RPMI7951 (cell line): ENCODE data around the gene EFS. TPM values are rescaled to one million over a fixed set of nuclear protein-coding genes. Genes with fewer than 3 reads are reported as not detected.
A peak's percentile ranks its signal among the peaks of the same experiment; 100 is the strongest.
"Not testable (repeated sequence)": the region's sequence is repeated elsewhere in the genome, so short reads cannot be mapped to it uniquely, and the experiment has no call there.

ENCODE experiments used
- DNase-seq: peaks from one replicate; pipeline ENCODE4 v3.0.0-alpha.2; 2012; ENCODE audit warnings: low read depth
- total RNA-seq: library from RNA; depleted of rRNA; stranded (reverse); fragments of >200 nt; shearing (Covaris generic); gene quantifications from 2 replicates; pipeline ENCODE4 v1.2.3, GENCODE V29; 2014

The EFS gene
- total RNA-seq, 1 experiment from 2014 or later = 2.8 TPM

DNA sequence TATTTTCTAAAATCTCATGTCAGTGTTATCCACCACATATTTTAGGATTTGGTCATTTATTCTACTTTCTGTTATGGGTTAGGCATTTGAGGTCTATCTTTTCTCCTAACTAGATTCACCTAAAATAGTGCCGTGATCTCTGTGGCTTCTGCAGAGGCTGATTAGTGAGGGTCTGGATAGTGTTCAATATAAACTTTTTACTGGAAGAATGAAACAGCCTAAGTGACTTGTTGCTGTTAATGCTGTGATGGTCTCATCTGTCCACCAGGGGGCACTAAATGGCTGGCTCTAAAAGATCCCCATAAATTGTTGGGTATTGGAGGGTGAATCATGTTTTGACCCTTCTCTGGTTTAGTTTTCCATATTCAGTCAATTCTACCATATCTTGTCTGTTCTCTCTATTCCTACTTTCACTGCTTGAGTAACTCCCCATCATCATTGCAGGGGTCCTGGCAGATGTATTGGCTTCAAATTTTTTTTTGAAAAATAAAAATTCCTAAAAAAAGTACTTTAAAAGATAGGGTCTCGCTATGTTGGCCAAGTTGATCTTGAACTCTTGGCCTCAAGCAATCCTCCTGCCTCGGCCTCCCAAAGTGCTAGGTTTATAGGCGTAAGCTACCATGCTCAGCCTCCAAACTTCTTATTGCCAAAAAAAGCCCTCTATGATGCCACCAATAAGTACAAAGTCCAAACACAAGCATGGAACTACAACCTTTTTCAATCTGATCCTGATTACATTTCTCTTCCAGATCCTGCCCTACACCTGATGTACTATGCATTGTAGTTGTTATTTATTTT, 36.8 kb downstream of the EFS start:
- DNase-seq = peak; percentile 63

- no peak for DNase-seq
Measured at GRCh38 chr14:23326491-23327332, 38.3 kb downstream of the EFS start.

DNA sequence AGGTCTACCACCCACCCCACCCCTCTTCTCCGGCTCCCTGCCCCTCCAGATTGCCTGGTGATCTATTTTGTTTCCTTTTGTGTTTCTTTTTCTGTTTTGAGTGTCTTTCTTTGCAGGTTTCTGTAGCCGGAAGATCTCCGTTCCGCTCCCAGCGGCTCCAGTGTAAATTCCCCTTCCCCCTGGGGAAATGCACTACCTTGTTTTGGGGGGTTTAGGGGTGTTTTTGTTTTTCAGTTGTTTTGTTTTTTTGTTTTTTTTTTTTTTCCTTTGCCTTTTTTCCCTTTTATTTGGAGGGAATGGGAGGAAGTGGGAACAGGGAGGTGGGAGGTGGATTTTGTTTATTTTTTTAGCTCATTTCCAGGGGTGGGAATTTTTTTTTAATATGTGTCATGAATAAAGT, 39.2 kb downstream of the EFS start:
- DNase-seq = not testable (repeated sequence)

DNA sequence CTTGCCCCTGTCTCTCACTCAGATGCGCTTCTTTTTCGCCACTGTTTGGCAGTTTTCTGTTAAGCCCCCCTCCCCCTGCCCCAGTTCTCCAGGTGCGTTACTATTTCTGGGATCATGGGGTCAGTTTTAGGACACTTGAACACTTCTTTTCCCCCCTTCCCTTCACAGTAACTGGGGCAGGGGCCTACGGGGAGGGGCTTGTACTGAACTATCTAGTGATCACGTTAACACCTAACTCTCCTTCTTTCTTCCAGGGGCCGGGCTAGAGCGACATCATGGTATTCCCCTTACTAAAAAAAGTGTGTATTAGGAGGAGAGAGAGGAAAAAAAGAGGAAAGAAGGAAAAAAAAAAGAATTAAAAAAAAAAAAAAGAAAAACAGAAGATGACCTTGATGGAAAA, 40.0 kb downstream of the EFS start:
- no peak for DNase-seq

- no peak for DNase-seq
Measured at GRCh38 chr14:23324455-23324846, 40.5 kb downstream of the EFS start.

- no peak for DNase-seq
Measured at GRCh38 chr14:23323838-23324454, 41.0 kb downstream of the EFS start.

GRCh38 chr14:23322568-23323517, 42.1 kb downstream of the EFS start:
- no peak for DNase-seq

DNA sequence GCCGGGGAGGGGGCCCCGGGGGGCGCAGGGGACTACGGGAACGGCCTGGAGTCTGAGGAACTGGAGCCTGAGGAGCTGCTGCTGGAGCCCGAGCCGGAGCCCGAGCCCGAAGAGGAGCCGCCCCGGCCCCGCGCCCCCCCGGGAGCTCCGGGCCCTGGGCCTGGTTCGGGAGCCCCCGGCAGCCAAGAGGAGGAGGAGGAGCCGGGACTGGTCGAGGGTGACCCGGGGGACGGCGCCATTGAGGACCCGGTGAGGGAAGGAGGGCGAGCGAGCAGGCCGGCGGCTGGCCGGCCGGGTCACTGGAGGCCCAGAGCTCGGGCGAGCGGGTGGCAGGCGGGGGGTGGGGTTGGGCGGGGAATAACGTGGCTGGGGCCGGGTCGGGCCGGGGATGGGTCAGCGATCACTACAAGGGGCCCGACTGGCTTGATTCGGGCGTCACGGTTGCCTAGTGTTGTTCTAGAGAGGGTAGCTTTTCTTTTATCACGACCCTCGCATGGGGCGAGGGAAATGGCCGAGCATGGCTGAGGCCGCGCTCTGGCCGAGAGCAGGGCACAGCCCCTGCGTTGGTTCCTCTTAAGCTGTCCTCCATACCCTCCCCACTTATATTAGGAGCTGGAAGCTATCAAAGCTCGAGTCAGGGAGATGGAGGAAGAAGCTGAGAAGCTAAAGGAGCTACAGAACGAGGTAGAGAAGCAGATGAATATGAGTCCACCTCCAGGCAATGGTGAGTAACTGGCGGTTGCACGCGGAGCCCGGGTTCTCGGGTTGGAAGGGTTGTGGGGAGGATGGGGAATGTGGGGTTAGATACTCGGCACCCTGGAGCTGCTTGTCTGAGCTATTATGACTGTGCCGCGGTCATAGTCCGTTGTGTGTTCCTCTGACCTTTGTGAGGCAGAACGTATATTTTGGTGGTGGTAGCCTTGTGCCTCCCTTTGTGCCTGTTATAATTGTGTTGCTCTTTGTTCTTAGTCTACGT, 43.1 kb downstream of the EFS start:
- peak; percentile 58 for DNase-seq

- DNase-seq = peak; percentile 99
Measured at GRCh38 chr14:23320584-23321571, 44.1 kb downstream of the EFS start, which contains the start of gene PABPN1. Gene PABPN1, plus strand, starts transcription at chr14:23321457. Its CDS starts 13 bp downstream, at chr14:23321470.

DNA sequence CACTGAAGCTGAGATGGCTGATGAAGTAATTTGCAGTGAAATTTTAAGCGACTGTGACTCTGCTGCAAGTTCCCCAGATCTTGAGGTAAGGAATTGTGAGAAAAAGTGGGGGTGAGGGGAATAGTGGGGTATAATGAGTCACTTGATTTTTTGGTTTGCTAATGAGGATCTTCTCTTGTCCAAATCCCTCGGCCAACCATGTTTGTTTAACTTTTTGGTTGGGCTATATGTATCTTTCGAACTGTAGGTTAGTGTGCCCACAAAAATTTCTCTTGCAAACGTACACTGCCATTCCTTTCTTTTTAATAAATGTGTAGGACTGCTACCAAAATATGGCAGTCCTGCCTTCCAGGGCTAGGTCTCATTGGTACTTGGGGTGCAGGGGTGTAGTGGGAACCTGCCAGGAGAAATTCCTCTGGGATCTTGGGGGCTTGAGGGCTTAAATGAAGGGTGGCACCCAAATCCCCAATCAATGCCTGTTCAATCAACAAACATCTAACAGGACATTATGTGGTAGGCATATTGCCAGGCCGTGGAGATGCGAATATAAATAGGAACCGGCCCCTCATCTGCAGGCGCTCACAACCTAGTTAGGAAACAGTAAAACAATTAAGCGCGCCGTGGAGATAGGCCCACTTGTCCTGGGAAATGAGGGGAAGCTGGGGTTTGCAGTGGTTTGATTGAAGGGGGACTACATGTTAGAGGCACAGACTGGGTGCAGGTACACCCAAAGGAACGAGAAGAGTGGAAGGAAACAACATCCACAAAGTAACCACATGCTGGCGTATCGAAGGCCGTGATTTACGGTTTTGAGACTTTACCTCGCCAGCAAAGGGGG, 45.0 kb downstream of the EFS start:
- no peak for DNase-seq

DNA sequence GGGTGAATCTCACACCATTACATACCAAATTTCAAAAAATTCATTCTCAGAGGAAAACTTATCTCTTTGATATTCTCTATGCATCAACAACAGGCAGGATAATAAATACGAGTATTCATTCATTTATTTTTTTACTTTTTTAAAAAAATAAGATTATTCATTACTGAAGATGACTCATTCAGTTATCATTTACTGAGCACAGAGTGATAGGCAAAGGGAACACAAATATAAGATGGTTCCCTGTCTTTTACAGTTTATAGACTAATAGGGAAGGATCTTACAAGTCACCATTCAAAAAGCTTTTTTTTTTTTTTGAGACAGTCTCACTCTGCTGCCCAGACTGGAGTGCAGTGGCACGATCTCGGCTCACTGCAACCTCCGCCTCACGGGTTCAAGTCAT, 48.7 kb downstream of the EFS start:
- no peak for DNase-seq

DNA sequence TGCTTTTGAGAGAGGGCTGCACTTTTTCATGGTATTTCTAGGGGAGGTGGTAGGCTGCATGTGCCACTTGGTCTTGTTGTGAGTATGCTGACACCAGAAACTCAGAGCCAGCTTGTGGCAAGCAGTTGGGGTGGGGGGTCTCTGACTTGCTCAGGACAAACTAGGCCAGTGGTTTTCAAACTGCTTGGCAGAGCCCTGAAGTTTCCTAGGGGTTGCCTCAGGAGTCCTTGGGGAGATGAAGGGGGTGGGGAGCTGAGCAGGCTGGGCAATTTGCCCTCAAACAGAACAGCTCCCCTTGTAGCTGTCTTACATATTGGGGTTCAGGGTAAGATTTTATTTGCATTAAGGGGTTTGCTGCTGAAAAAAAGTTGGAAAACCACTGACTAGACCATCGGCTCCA, 54.4 kb downstream of the EFS start:
- DNase-seq = no peak

DNA sequence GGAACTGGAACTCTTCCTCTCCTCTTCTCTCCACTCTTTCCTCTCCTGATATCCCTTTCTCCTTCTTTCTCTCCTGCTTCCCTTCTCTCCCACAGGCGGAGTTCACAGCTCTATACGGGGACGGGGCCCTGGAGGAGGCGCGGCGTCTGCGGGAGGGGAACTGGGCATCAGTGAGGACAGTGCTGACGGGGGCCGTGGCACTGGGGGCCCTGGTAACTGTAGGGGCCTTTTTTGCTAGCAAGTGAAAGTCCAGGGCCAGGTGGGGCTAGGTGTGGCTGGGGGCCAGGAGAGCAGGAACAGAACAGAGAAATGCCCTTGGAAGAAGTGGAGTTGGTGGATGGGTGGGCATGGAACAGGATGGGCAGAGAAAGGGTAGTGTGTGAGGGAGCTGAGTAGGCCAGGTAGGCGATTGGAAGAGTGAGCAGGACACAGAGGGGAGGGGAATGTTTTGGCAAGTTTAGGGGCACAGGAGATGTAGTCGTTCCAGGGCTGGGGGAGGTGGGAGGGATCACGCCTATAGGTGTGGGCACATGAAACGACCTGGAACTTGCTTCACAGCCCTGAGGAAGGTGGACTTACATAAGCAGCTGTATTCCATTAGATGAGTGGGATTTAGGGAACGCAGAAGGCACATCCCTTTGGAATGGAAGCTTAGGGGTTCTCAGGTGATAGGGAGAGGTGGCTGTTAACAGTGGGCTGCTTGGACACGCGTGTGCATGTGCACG, 56.1 kb downstream of the EFS start:
- no peak for DNase-seq

- DNase-seq = peak; percentile 70
Measured at GRCh38 chr14:23307687-23308644, 57.0 kb downstream of the EFS start.

DNA sequence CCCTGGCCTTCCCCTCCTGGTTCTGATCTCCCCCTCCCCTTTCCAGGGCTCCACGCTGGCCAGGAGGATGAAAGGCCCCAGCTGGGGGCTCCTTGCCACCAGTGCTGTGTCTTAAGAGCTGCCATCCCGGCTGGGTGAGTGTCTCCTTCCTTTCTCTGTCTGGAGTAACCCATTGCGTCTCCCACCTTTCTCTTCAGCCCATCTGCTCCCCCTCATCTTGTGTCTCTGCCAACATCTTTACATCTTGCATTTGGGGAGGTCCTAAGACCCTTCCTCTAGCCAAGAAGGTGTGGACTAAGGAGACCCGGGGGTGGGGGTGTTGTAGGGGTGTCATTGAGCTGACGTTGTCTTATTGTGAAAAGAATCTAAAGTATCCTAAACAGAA, 57.8 kb downstream of the EFS start:
- no peak for DNase-seq
